Lower leg skin (tissue), 4 donors: ENCODE data around the gene TRPM8. TPM values are rescaled to one million over a fixed set of nuclear protein-coding genes. Genes with fewer than 3 reads are reported as not detected.
A peak's percentile ranks its signal among the peaks of the same experiment; 100 is the strongest.

Experiments used
- DNase-seq, 2 donors: peaks; one replicate each; pipeline ENCODE4 v3.0.0-alpha.2; 2019; ENCODE audit warnings: low spot score in 2 of 2
- H3K4me3 ChIP-seq: fragments of 200-600 bp; sonication (generic); 2 replicates; pipeline ENCODE4 v1.5.1; 2017; ENCODE audit warnings: mild to moderate bottlenecking, low read depth; ENCODE audit not compliant: poor library complexity, severe bottlenecking
- CTCF ChIP-seq, 3 donors: fragments of 450-650 bp; IDR thresholded peaks; one replicate each; pipeline ENCODE4 v1.5.1; 2016; ENCODE audit warnings: antibody characterized with exemption in 3 of 3, mild to moderate bottlenecking in 3 of 3, moderate library complexity in 2 of 3
- POLR2A ChIP-seq, 2 donors: fragments of 450-650 bp; IDR thresholded peaks; one replicate each; pipeline ENCODE4 v1.6.1; 2016 to 2017; ENCODE audit warnings: antibody characterized with exemption in 2 of 2, mild to moderate bottlenecking in 1 of 2, moderate library complexity in 1 of 2
- WGBS, 2 donors: methylation state at CpG; one replicate each; pipeline ENCODE4 v1.1.5; 2018; 5-methylcytosine and 5-hydroxymethylcytosine counted together
- intact Hi-C: fragments of 100-400 bp; cut with DNase I; formaldehyde crosslinking; loops from one replicate; pipeline ENCODE4 v1.15.0; 2023; ENCODE audit warnings: low total_unique reads
- total RNA-seq, 4 donors: library from RNA; depleted of rRNA; stranded (reverse); fragments of >200 nt; gene quantifications; one replicate each; pipeline ENCODE4 v1.1.0, GENCODE V29; 2016

TRPM8 gene
- total RNA-seq, 4 donors from 2014 or later: 0.46 TPM; not detected in 2

GRCh38 chr2:233982421-233983121, 65.4 kb downstream of the TRPM8 start:
- DNase-seq: peak in 1 of 2 donors; percentile 76
- WGBS, 2 donors: 71 to 82% methylated on average over 13 of the region's 13 CpGs
- no peak overlapping the region for H3K4me3 ChIP-seq
- TF ChIP-seq POLR2A (IDR thresholded peaks at IDR 0.05): no peak
- no peak for TF ChIP-seq CTCF (IDR thresholded peaks at IDR 0.05)
- intact Hi-C loops: no loop called here

GRCh38 chr2:233983445-233983844, 66.3 kb downstream of the TRPM8 start:
- H3K4me3 ChIP-seq: no peak overlapping the region
- peak in 1 of 2 donors; percentile 28 for DNase-seq
- intact Hi-C loops: no loop called here
- TF ChIP-seq POLR2A (IDR thresholded peaks at IDR 0.05) (no peak), CTCF (IDR thresholded peaks at IDR 0.05) (no peak)
- 73 to 77% methylated on average over 6 of the region's 6 CpGs for WGBS, 2 donors

- WGBS, 2 donors: 94 to 98% methylated on average over 2 of the region's 2 CpGs
- H3K4me3 ChIP-seq: no peak overlapping the region
- DNase-seq: no peak
- TF ChIP-seq POLR2A (IDR thresholded peaks at IDR 0.05) (no peak), CTCF (IDR thresholded peaks at IDR 0.05) (no peak)
- intact Hi-C loops: no loop called here
These were observed 71.4 kb downstream of the TRPM8 start for GRCh38 chr2:233988581-233988980.

- TF ChIP-seq POLR2A (IDR thresholded peaks at IDR 0.05) (no peak), CTCF (IDR thresholded peaks at IDR 0.05) (no peak)
- intact Hi-C loops: no loop called here
- no peak overlapping the region for H3K4me3 ChIP-seq
- WGBS, 2 donors: 77 to 86% methylated on average over 13 of the region's 13 CpGs
- no peak for DNase-seq
These were observed 72.2 kb downstream of the TRPM8 start for GRCh38 chr2:233989221-233989858.

- H3K4me3 ChIP-seq: no peak overlapping the region
- no peak for DNase-seq
- TF ChIP-seq CTCF (IDR thresholded peaks at IDR 0.05): no peak
- TF ChIP-seq POLR2A (IDR thresholded peaks at IDR 0.05): no peak
- intact Hi-C loops: no loop called here
- WGBS, 2 donors: 76 to 79% methylated on average over 6 of the region's 6 CpGs
These were observed 73.2 kb downstream of the TRPM8 start for GRCh38 chr2:233990261-233990798.
